MM.1S (cell line): Measurements from ENCODE around the gene SUMO4.

Experiments used
- DNase-seq: peaks from one replicate; pipeline ENCODE4 v3.0.0-alpha.2; 2015
- H2AFZ ChIP-seq: fragments of 300-600 bp; sonication (generic); 2 replicates; pipeline ENCODE4 v1.6.0; 2016; ENCODE audit warnings: antibody characterized with exemption, low read length
- H3F3A ChIP-seq: fragments of 300-600 bp; sonication (generic); 2 replicates; pipeline ENCODE4 v1.6.1; 2016; ENCODE audit warnings: mild to moderate bottlenecking, antibody characterized with exemption, low read length, moderate library complexity, mixed read lengths; ENCODE audit not compliant: insufficient read depth
- H3K27ac ChIP-seq: fragments of 300-600 bp; sonication (generic); 2 replicates; pipeline ENCODE4 v1.5.1; 2016; ENCODE audit warnings: mild to moderate bottlenecking, low read length
- H3K27me3 ChIP-seq: fragments of 300-600 bp; sonication (generic); replicated peaks from 2 replicates; pipeline ENCODE4 v1.6.0; 2016; ENCODE audit warnings: low read length; ENCODE audit not compliant: insufficient read depth
- H3K36me3 ChIP-seq: fragments of 300-600 bp; sonication (generic); replicated peaks from 2 replicates; pipeline ENCODE4 v1.6.1; 2016; ENCODE audit warnings: mild to moderate bottlenecking, low read length, mixed read lengths; ENCODE audit not compliant: insufficient read depth
- H3K4me1 ChIP-seq: fragments of 300-600 bp; sonication (generic); 2 replicates; pipeline ENCODE4 v1.6.1; 2016; ENCODE audit warnings: low read length, mixed read lengths
- H3K4me2 ChIP-seq: fragments of 300-600 bp; sonication (generic); 2 replicates; pipeline ENCODE4 v1.6.0; 2016; ENCODE audit warnings: low read depth, low read length
- H3K4me3 ChIP-seq: fragments of 300-600 bp; sonication (generic); 2 replicates; pipeline ENCODE4 v1.5.1; 2016; ENCODE audit warnings: low read length, mixed read lengths
- H3K79me2 ChIP-seq: fragments of 300-600 bp; sonication (generic); 2 replicates; pipeline ENCODE4 v1.6.1; 2016; ENCODE audit warnings: mixed run types, low read length, mixed read lengths
- H3K9ac ChIP-seq: fragments of 300-600 bp; sonication (generic); 2 replicates; pipeline ENCODE4 v1.6.1; 2016; ENCODE audit warnings: low read length, mixed read lengths
- H3K9me2 ChIP-seq: fragments of 300-600 bp; sonication (generic); replicated peaks from 2 replicates; pipeline ENCODE4 v1.6.1; 2016; ENCODE audit warnings: mild to moderate bottlenecking, low read length, mixed read lengths; ENCODE audit not compliant: insufficient read depth
- H3K9me3 ChIP-seq: fragments of 300-600 bp; sonication (generic); replicated peaks from 2 replicates; pipeline ENCODE4 v1.6.1; 2016; ENCODE audit warnings: mild to moderate bottlenecking, low read length, mixed read lengths; ENCODE audit not compliant: insufficient read depth
- H4K20me1 ChIP-seq: fragments of 300-600 bp; sonication (generic); 2 replicates; pipeline ENCODE4 v1.6.1; 2016; ENCODE audit warnings: mild to moderate bottlenecking, low read length, moderate library complexity, mixed read lengths; ENCODE audit not compliant: insufficient read depth
- CTCF ChIP-seq: fragments of 300-600 bp; sonication (generic); IDR thresholded peaks from 2 replicates; pipeline ENCODE4 v1.5.1; 2016; ENCODE audit warnings: antibody characterized with exemption, low read length, mixed read lengths
- EZH2 ChIP-seq: fragments of 300-600 bp; sonication (generic); optimal IDR thresholded peaks from 2 replicates; pipeline ENCODE3; 2017; ENCODE audit warnings: low read depth, mild to moderate bottlenecking, antibody characterized with exemption, low read length, mixed read lengths
- EZH2phosphoT487 ChIP-seq: fragments of 300-600 bp; sonication (generic); IDR thresholded peaks from 2 replicates; pipeline ENCODE4 v1.6.1; 2018; ENCODE audit warnings: antibody characterized with exemption, low read length

Gene SUMO4

GRCh38 chr6:149425224-149425623, 25.2 kb downstream of the SUMO4 start:
- no peaks in the 10 kb centered on the region for H3K27me3 ChIP-seq
- no peaks in the 10 kb centered on the region for H3K79me2 ChIP-seq
- H3K9ac ChIP-seq: no peak overlapping the region
- no peak for TF ChIP-seq EZH2phosphoT487
- TF ChIP-seq EZH2: no peak
- TF ChIP-seq CTCF: no peak
- H3K9me3 ChIP-seq: no peaks in the 10 kb centered on the region
- H3K4me2 ChIP-seq: no peak overlapping the region
- no peaks in the 10 kb centered on the region for H4K20me1 ChIP-seq
- H3K4me3 ChIP-seq: no peak overlapping the region
- peaks cover 11% of the 10 kb centered on the region for H3K4me1 ChIP-seq
- no peak for DNase-seq
- no peak overlapping the region for H3K27ac ChIP-seq
- H3K36me3 ChIP-seq: no peaks in the 10 kb centered on the region
- H2AFZ ChIP-seq: no peak overlapping the region
- no peaks in the 10 kb centered on the region for H3F3A ChIP-seq
- no peaks in the 10 kb centered on the region for H3K9me2 ChIP-seq

- no peaks in the 10 kb centered on the region for H3K36me3 ChIP-seq
- H3K79me2 ChIP-seq: no peaks in the 10 kb centered on the region
- no peaks in the 10 kb centered on the region for H3K9me2 ChIP-seq
- no peaks in the 10 kb centered on the region for H3F3A ChIP-seq
- no peak overlapping the region for H3K9ac ChIP-seq
- no peak overlapping the region for H2AFZ ChIP-seq
- peaks cover 11% of the 10 kb centered on the region for H3K4me1 ChIP-seq
- no peak overlapping the region for H3K27ac ChIP-seq
- no peaks in the 10 kb centered on the region for H3K9me3 ChIP-seq
- no peak overlapping the region for H3K4me2 ChIP-seq
- DNase-seq: no peak
- no peaks in the 10 kb centered on the region for H3K27me3 ChIP-seq
- H4K20me1 ChIP-seq: no peaks in the 10 kb centered on the region
- TF ChIP-seq EZH2phosphoT487: no peak
- TF ChIP-seq CTCF: no peak
- TF ChIP-seq EZH2: no peak
- H3K4me3 ChIP-seq: no peak overlapping the region
Measured at GRCh38 chr6:149425754-149426153, 25.7 kb downstream of the SUMO4 start.

- H2AFZ ChIP-seq: no peak overlapping the region
- H3K9ac ChIP-seq: no peak overlapping the region
- no peaks in the 10 kb centered on the region for H3K9me3 ChIP-seq
- TF ChIP-seq EZH2phosphoT487 (no peak), CTCF (no peak), EZH2 (no peak)
- H3K27me3 ChIP-seq: no peaks in the 10 kb centered on the region
- no peaks in the 10 kb centered on the region for H3K79me2 ChIP-seq
- H3K36me3 ChIP-seq: no peaks in the 10 kb centered on the region
- no peaks in the 10 kb centered on the region for H3K9me2 ChIP-seq
- no peaks in the 10 kb centered on the region for H4K20me1 ChIP-seq
- peaks cover 5% of the 10 kb centered on the region for H3K4me1 ChIP-seq
- H3K27ac ChIP-seq: no peak overlapping the region
- H3K4me2 ChIP-seq: no peak overlapping the region
- no peaks in the 10 kb centered on the region for H3F3A ChIP-seq
- H3K4me3 ChIP-seq: no peak overlapping the region
- DNase-seq: no peak
Measured at GRCh38 chr6:149428606-149429005, 28.5 kb downstream of the SUMO4 start.
